GM18867 (cell line): ENCODE results near the gene C18orf54.
A peak's percentile ranks its signal among the peaks of the same experiment; 100 is the strongest.
"Not testable (repeated sequence)": the region's sequence is repeated elsewhere in the genome, so short reads cannot be mapped to it uniquely, and the experiment has no call there.

Source experiments
- ATAC-seq: cut with Tn5 transposase; IDR thresholded peaks from one replicate; pipeline ENCODE4 v1.9.1; 2021; ENCODE audit warnings: mild to moderate bottlenecking, moderate library complexity; ENCODE audit not compliant: unreplicated experiment

C18orf54 gene

GRCh38 chr18:54386800-54387495, 29.2 kb downstream of the C18orf54 start:
- not testable (repeated sequence) for ATAC-seq

- ATAC-seq, result no peak
These were observed 29.9 kb downstream of the C18orf54 start for GRCh38 chr18:54387631-54388030.

GRCh38 chr18:54388203-54389142, 30.8 kb downstream of the C18orf54 start:
- peak; percentile 92 for ATAC-seq

GRCh38 chr18:54389143-54389505, 31.4 kb downstream of the C18orf54 start:
- ATAC-seq, result no peak

GRCh38 chr18:54390838-54391237, 33.1 kb downstream of the C18orf54 start:
- no peak for ATAC-seq

- peak; percentile 62 for ATAC-seq
These were observed 34.9 kb downstream of the C18orf54 start for GRCh38 chr18:54392543-54393023.

- ATAC-seq, result no peak
These were observed 36.1 kb downstream of the C18orf54 start for GRCh38 chr18:54393648-54394294.

GRCh38 chr18:54396760-54397159, 39.1 kb downstream of the C18orf54 start:
- no peak for ATAC-seq

- no peak for ATAC-seq
These were observed 47.6 kb downstream of the C18orf54 start for GRCh38 chr18:54405290-54405689.

GRCh38 chr18:54411781-54412180, 54.1 kb downstream of the C18orf54 start:
- ATAC-seq, result no peak

- no peak for ATAC-seq
These were observed 57.4 kb downstream of the C18orf54 start for GRCh38 chr18:54415086-54415485.

- no peak for ATAC-seq
These were observed 58.7 kb downstream of the C18orf54 start for GRCh38 chr18:54416436-54416835.

- no peak for ATAC-seq
These were observed 66.1 kb downstream of the C18orf54 start for GRCh38 chr18:54423831-54424230.

GRCh38 chr18:54426085-54426665, 68.5 kb downstream of the C18orf54 start:
- no peak for ATAC-seq
